H1 (cell line): ENCODE data around the gene FRMD6. TPM values are rescaled to one million over a fixed set of nuclear protein-coding genes. Genes with fewer than 3 reads are reported as not detected.

Experiments
- CHD1 ChIP-seq: IDR thresholded peaks from 2 replicates; pipeline ENCODE4 v1.6.1; 2012; ENCODE audit warnings: low read depth, low read length, improper control_type of control experiment
- CREB1 ChIP-seq: IDR thresholded peaks from 2 replicates; pipeline ENCODE4 v1.6.1; 2012; ENCODE audit warnings: inconsistent platforms
- CTBP2 ChIP-seq: IDR thresholded peaks from 2 replicates; pipeline ENCODE4 v1.7.0; 2011; ENCODE audit warnings: borderline replicate concordance, mild to moderate bottlenecking, moderate library complexity, mixed read lengths, low read length; ENCODE audit not compliant: insufficient read depth, insufficient read length
- EZH2 ChIP-seq: fragments of 200-600 bp; sonication (generic); IDR thresholded peaks from 2 replicates; pipeline ENCODE4 v1.7.1; 2012; ENCODE audit warnings: low read depth, mild to moderate bottlenecking, moderate library complexity, low read length, inconsistent platforms; ENCODE audit not compliant: severe bottlenecking
- FOSL1 ChIP-seq: IDR thresholded peaks from 2 replicates; pipeline ENCODE4 v1.6.1; 2011; ENCODE audit warnings: mild to moderate bottlenecking, low read depth, low read length, moderate library complexity; ENCODE audit not compliant: insufficient read depth
- GABPA ChIP-seq: IDR thresholded peaks from 2 replicates; pipeline ENCODE4 v1.6.1; 2011; ENCODE audit warnings: mild to moderate bottlenecking, low read length, moderate library complexity, borderline replicate concordance; ENCODE audit not compliant: insufficient read depth
- HDAC6 ChIP-seq: IDR thresholded peaks from one replicate; pipeline ENCODE4 v1.7.1; 2012; ENCODE audit warnings: low read depth, mild to moderate bottlenecking, inconsistent platforms, low read length, moderate library complexity
- KDM5A ChIP-seq: fragments of 200-600 bp; IDR thresholded peaks from 2 replicates; pipeline ENCODE4 v1.7.1; 2012; ENCODE audit warnings: mild to moderate bottlenecking, low read length, inconsistent platforms, mixed read lengths
- NANOG ChIP-seq: IDR thresholded peaks from 2 replicates; pipeline ENCODE4 v1.6.1; 2011; ENCODE audit warnings: low read length, low read depth, mild to moderate bottlenecking, inconsistent platforms; ENCODE audit not compliant: insufficient read depth, poor library complexity, severe bottlenecking
- POU5F1 ChIP-seq: IDR thresholded peaks from 2 replicates; pipeline ENCODE4 v1.6.1; 2011; ENCODE audit warnings: low read depth, mild to moderate bottlenecking, low read length, moderate library complexity
- SIN3A ChIP-seq, 2 experiments: IDR thresholded peaks in 1 of 2; conservative IDR thresholded peaks in 1 of 2; 2 replicates each; pipeline ENCODE4 v1.6.1; 2011 to 2012; ENCODE audit warnings: low read length in 2 of 2, improper control_type of control experiment in 1 of 2, low read depth in 1 of 2, mild to moderate bottlenecking in 1 of 2
- TAF7 ChIP-seq: optimal IDR thresholded peaks from 2 replicates; pipeline ENCODE3; 2011; ENCODE audit warnings: low read depth, mild to moderate bottlenecking, inconsistent platforms, low read length, moderate library complexity, borderline replicate concordance
- polyA plus RNA-seq, 7 experiments: library from polyadenylated mRNA; depleted of rRNA in 3 of 7; stranded (reverse) in 5 of 7; unstranded in 2 of 7; fragments of >200 nt in 5 of 7; fragments of 200-250 nt in 2 of 7; gene quantifications; 1 replicate in 5 of 7; 2 replicates in 1 of 7; 4 replicates in 1 of 7; pipeline versions ENCODE4 v1.2.1 to v1.2.3, GENCODE V29; 2011 to 2013; ENCODE audit warnings: missing spikeins in 2 of 7, mixed read lengths in 2 of 7
- total RNA-seq: library from RNA; stranded (reverse); fragmentation: NEBNext Ultra II Directional; extraction: Animal tissue kit (Norgen Biotek cat#: 25700); gene quantifications from 2 replicates; pipeline ENCODE4 v1.2.1, GENCODE V29; 2021

FRMD6 gene
- total and polyA plus RNA-seq, 2 of the 8 experiments (the other 6 are each of a cell fraction or from before 2014, with no cell fraction given), result 5.4 to 23.7 TPM

- TF ChIP-seq HDAC6 (no peak), POU5F1 (no peak), CTBP2 (no peak), KDM5A (no peak), FOSL1 (no peak), TAF7 (no peak), CREB1 (no peak), GABPA (no peak), NANOG (no peak), CHD1 (no peak), EZH2 (no peak), SIN3A (conservative IDR thresholded peaks at IDR 0.05 in 1 of 2, IDR thresholded peaks at IDR 0.05 in 1 of 2; ENCODE audit: low read depth in 1 of 2, low read length in 2 of 2) (no peak)
Measured at GRCh38 chr14:51605575-51605974, 46.1 kb upstream of the FRMD6 start (continued).
